HG02759 (cell line): ENCODE measurements around the gene LRRC3.
"Not testable (repeated sequence)": the region's sequence is repeated elsewhere in the genome, so short reads cannot be mapped to it uniquely, and the experiment has no call there.

Experiments used
- ATAC-seq: cut with Tn5 transposase; IDR thresholded peaks from one replicate; pipeline ENCODE4 v1.9.1; 2021; ENCODE audit warnings: mild to moderate bottlenecking, moderate library complexity; ENCODE audit not compliant: unreplicated experiment

The LRRC3 gene

DNA sequence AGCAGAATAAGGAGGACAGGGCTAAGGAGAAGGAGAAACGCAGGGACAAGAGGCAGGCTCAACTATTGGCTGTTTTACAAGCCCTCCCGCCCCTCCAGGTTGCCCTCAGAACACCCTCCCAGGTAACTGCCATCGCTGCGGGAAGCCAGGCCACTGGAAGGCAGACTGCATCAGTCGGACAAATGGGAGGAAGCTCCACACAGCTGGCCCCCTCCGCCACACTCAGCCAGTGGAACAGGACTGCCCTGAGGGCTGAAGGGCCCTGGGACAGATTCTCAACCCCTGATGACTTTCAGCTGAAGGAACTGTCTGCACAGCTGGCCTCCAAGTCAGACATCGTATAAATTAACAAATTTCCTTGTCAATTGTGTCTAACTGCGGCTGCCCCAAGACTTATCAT is 21.8 kb downstream of the LRRC3 start:
- no peak for ATAC-seq

DNA sequence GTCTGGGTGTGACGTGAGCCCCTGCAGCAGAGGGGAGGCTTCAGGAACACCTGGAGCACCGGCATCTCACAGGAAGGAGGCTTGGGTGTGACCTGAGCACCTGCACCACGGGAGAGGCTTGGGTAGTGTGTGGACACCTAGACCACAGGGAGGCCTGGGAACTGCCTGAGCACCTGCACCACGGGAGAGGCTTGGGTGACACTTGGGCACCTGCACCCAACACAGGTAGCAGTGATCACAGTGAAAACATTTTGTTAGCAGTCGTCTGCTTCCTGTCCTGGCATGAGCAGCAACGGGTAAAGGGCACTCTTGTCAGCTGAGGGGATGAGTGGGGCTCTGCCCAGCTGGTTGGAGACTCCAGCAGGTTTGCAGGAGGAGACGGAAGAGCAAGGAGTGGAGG is 22.4 kb downstream of the LRRC3 start:
- ATAC-seq = no peak

DNA sequence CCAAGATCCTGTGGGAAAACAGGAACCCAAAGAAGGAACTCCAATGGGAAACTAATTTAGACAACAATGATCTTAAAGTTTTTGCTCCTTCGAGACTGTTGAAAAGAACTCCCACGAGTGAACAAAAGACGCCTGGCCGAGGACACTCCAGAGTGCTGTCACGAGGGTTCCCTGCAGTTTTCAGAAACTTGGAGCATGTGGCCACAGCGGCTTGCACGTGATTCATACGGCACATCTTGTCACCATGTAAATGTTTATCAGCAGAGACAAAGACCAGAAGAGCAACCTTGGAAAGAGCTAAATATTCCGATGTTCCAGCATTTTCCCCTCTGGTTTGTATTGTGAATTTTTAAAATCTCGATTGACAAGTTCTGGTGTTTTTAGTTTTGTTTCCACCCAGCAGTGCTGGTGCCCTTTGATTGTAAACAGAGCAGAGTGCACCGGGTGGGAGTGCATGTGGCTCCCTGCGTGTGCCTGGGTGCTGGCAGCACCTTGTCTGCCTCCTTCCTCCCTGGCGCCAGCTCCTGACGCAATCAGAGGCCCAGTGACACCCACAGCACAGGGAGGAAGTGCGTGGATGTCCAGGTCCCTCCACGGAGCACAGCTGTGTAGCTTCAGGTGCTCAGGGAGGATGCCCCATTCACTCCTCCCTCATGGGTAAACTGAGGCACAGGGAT is 23.0 kb downstream of the LRRC3 start:
- no peak for ATAC-seq

DNA sequence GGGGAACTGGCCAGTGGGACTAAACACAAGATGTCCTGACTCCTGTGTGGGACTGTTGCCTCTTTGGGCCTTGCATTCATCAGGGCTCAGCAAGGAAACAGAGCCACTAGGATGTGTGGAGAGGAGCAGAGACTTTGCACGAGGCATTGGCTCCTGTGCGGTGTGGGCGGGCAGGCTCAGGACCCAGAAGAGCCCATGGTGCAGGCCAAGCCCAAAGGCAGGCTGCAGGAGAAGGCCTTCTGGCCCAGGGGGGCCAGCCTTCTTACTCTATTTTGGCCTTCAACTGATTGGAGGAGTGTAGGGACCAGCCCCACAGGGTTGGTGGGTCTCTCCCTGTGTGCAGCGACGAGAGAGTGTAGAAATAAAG is 23.5 kb downstream of the LRRC3 start:
- no peak for ATAC-seq

DNA sequence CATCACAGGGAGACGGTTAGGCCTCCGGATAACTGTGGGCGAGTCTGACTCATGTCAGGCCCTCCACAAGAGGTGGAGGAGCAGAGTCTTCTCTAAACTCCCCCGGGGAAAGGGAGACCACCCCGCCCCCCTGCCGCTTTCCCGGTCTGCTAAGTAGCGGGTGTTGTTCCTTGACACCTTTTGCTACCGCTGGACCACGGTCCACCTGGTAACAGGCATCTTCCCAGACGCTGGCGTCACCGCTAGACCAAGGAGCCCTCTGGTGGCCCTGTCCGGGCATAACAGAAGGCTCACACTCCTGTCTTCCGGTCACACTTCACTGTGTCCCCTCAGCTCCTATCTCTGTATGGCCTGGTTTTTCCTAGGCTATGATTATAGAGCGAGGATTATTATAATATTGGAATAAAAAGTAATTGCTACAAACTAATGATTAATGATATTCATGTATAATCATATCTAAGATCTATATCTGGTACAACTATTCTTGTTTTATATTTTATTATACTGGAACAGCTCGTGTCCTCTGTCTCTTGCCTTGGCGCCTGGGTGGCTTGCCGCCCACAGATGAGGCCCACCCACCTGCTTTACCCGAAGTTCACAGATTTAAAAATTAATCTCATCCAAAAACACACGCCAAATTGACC is 24.4 kb downstream of the LRRC3 start:
- ATAC-seq = not testable (repeated sequence)

DNA sequence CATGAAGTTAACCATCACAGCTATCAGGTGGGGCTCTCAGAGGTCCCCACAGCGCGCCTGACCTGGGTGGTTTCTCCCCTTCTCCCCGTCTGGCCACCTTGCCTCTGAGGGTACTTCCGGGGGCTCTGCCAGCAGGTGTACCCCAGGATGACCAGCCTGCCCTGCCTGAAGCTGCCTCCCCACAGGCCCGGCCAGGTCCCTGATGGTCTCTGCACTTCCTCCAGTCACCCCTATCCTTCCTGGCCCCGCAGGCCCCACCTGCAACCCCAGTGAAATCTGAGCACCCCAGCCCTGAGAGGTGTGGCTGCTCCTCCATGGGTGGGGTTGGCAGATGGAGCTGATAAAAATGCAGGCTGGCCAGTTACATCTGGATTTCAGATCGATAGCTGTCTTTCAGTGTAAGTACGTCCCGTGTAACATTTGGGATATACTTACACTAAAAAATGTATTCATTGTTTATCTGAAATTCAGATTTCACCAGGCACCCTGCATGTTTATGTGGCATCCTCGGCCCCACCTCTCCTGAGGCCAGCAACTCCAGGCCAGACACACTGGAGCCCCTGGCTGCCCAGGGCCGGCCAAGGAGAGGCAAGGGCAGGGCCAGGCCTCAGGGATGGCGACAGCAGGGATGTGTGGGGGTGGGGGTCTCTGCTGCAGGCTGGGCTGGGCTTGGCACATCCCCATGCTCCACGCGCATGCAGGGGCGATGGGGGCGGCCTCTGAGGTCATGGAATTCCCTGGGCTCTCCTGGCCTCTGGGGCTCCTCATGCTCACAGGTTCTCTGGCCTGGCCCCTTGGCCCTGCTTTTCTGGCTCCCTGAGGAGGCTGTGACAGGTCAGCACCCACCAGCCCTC is 25.1 kb downstream of the LRRC3 start:
- no peak for ATAC-seq

DNA sequence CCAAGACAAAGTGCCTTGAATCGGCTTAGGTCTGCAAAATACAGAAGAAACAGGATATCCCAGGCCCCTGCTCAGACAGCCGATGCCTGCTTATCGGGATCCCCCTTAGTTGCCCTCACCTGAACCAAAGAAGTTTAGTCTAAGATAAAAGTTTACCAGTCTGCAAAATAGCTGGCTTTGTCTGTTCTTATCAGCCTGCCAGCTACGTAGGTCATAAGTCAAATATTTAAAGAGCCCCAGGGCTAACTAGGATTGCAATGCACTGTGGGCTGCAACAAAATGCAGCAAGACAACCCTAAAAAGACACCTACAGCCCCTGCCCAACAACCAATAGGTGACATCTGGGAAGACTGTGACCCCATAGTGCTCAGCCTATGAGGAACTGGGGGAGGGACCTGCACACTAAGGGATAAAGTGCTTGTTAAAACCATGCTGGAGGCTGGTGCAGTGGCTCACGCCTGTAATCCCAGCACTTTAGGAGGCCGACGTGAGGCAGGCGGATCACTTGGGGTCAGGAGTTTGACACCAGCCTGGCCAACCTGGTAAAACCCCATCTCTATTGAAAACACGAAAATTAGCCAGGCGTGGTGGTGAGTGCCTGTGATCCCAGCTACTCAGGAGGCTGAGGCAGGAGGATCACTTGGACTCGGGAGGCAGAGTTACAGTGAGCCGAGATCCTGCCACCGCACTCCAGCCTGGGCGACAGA is 27.4 kb downstream of the LRRC3 start:
- no peak for ATAC-seq

DNA sequence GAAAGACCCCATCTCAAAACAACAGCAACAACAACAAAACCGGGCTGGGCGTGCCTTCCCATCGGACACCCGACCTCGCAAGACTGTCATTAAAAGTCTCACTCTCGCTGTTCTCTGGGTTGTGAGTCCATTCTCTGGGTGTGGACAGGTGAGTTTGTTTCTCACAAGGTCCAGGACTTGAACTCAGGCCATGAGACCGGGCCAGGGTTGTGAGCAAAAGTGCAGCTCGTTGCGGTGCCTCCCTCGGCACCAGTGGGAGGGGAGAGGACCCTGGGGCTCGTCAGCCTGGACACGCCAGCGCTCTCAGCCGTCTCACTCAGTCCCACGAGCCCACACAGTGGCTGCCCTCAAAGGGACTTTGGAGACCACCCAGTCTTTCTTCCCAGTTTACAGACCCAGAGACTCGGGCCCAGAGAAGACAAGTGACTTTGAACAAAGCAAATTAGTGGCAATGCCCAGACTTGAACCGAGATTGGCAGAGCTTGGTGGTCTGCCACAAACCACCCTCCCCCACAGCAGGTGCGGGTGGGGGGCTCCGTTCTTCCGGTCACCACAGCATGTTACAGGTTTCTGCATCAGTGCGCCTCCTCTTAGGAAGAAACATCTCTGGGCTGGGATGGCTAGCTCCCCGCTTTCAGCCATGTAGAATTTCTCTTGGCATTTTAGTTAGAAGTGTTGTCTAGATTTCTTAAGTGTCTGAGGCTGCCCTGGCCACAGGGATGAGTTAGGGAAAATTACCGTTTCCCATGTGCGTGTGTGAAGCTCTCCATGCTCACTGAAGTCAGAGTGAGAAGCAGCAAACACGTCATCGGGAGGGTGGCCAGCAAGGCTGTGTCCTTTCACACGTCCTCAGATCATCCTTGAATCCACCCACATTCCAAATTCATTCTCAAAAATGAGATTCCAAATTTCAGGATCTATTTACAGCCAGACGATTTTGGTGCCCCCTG is 28.3 kb downstream of the LRRC3 start:
- no peak for ATAC-seq

DNA sequence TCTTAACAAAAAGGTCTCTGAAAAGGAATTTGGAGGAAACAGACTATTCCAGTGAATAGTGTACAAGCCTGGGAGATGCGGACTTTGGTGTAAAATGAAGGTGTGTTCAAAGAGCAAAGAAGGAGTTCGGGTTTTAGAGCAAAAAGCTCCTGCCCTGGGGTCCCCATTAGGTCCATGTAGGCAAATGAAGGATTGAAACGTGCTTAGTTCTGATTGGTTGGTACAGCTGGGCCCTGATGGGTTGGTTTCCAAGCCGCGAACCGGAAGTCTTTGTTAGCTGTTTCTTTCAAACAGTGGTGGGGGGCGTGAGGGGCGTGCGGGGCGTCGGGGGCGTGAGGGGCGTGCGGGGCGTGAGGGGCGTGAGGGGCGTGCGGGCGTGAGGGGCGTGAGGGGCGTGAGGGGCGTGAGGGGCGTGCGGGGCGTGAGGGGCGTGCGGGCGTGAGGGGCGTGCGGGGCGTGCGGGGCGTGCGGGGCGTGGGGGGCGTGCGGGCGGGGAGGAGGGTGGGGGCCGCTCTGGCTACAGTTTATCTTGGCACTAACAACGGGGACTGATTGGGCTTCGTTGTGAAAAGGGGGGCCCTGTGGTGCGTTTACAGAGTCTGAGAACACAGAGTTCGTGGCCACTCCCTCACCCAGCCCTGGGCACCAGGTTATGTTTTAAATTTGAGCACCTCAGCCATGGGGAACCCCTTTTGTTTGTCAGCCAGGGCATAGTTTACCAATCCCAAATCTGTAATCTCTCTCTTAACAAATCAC is 29.4 kb downstream of the LRRC3 start:
- ATAC-seq = no peak

DNA sequence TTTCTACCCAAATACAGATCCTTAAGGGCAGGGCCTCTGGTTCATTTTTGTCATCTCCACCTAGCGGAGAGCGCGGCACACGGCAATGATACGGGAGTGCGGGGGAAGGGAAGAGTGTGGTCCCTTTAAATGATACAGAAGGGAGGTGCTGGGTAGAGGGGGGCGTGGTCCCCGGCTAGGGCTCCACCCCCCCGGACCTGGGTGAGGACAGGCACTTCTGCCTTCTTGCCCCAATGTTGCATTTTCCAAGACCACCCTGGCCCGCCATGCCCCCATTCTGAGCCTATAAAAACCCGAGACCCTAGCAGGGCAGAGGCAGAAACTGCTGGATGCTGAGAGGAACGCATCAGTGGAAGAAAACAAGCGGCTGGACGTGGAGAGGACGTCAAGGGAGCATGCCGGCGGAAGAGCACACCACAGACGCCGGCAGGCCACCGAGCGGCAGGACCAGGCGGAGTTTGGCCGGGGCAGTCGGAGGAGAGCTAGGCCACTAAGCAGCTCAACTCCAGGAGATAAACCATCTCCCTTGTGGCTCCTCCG is 30.0 kb downstream of the LRRC3 start:
- ATAC-seq = no peak

DNA sequence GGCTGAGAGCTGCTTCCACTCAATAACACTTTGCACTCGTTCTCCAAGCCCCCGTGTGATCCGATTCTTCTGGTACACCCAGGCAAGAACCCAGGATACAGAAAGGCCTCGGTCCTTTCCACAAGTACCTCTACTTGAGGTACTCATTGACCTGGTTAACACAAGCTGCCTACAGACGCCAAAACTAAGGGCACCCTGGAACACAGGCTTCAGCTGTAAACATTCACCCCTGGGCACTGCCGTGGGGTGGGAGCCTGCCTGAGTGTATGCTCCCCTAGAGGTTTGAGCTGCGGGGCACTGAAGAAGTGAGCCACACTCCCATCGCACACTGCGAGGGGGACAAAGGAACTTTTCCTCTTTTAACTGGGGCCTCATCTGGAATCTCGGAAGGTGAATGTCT is 30.5 kb downstream of the LRRC3 start:
- ATAC-seq = no peak

DNA sequence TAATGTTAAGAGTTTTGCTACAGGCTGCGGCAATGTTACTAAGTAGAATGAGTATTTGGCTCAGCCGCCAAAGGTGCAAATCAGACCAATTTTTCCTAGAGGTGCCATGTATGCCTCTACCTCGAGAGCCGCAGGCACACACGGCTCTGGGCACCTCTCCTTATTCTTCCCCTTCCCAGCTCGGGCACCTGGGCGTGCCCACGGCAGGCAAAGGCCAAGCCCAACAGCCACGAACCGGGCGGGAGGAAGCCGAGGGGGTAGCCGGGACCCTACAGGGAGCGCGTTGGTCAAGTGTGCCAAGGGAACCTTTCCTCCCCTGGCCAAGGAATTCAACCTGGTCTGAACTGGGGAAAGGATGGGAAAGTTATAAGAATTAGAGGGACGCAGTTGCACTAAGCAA is 31.0 kb downstream of the LRRC3 start:
- no peak for ATAC-seq

DNA sequence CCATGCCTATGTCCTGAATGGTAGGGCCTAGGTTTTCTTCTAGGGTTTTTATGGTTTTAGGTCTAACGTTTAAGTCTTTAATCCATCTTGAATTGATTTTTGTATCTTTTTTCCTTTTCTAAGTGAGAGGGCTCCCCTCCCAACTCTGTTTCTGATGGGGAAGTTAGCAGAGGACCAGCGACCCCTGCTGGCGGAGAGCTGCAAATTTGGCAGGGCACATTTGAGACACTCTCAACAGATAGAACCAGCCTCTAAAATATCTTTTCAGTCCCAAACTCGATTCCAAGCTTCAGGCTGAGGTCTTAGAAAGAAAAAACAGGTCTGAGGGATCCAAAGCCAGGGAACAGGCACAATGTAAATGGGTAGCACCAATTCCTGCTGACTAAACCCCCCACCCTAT is 32.5 kb downstream of the LRRC3 start:
- no peak for ATAC-seq

DNA sequence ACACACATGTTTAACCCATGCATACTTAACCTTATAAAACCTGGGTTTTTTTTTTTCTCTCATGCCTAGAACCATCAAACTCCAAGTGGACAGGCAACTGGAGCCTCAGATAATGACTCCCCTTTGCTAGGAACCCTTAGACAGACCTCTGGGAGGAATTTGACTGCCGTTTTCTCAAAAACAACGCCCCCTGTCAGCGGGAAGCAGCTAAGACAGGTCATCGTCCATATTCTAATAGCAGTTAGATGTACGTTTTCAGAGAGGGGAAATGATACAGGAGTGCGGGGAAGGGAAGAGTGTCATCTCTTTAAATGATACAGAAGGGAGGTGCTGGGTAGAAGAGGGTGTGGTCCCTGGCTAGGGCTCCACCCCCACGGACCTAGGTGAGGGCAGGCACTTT is 34.7 kb downstream of the LRRC3 start:
- ATAC-seq = no peak

DNA sequence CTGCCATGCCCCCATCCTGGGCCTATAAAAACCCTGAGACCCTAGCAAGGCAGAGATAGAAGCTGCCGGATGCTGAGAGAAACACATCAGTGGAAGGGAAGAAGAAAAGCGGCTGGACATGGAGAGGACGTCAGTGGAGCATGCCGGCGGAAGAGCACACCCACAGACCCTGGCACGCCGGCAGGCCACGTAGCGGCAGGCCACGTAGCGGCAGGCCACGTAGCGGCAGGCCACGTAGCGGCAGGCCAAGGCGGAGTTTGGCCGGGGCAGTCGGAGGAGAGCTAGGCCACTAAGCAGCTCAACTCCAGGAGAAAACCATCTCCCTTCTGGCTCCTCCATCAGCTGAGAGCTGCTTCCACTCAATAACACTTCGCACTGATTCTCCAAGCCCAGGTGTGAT is 35.1 kb downstream of the LRRC3 start:
- no peak for ATAC-seq

DNA sequence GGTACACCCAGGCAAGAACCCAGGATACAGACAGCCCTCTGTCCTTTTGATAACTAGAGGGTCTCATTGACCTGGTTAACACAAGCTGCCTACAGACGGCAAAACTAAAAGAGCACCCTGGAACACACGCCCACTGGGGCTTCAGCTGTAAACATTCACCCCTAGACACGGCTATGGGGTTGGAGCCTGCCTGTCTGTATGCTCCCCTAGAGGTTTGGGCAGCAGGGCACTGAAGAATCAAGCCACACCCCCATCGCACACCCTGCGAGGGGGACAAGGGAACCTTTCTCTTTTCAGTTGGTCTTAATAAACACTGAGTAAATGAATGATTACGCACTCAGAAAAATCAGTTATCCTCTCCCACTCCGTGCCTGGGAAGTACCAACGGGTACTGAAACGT is 35.5 kb downstream of the LRRC3 start:
- ATAC-seq = no peak

DNA sequence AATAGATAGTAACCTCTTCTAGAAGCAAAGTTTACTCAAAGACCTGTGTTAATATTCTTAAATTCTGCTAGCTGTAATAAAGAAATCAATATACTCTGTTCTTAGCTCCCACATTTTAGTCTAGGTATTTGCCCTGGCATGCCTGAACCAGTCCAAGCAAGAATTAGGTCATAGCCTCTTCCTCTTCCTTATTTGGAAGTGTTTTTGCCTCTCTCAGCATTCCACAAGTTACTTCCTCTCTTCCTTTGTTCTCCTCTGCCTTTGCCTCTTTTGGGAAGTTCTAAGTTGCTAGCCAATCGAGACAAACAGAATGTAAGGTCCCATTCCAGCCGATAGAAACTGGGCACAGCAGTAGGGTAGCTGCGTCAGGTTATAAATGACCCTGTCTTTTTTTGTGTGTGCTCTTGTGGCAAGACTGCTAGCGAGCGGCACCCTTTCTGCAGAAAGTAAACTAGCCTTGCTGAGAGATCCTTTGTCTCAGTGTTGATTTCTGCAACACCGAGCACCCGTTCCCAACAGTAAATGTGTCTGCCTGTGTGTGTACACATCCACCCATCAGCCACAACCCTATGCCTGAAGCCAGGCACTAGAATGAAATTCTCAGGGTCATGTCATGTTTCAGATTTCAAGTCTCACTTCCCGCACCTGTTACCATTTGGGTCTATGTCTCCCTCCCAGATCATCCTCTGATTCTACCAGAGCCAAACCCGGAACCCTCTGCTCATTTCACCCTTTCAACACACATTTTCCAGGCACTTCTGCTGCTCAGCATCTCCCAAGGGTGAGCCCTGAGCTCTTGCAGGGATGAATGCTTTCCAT is 37.5 kb downstream of the LRRC3 start:
- ATAC-seq = no peak

DNA sequence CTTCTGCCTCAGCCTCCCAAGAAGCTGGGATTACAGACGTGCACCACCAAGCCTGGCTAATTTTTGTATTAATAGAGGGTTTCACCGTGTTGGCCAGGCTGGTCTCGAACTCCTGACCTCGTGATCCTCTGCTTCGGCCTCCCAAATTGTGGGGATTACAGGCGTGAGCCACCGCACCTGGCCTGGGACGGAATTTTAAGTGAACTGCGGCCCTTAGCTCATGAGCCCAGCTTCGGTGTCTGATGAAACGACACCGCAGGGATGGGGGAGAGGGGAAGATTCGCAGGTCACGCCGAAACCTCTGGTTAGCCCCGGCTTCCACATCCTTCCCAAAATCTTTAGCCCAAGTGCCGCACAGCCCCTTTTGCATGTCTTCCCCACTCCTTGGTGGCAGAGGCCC is 39.1 kb downstream of the LRRC3 start:
- ATAC-seq = no peak

DNA sequence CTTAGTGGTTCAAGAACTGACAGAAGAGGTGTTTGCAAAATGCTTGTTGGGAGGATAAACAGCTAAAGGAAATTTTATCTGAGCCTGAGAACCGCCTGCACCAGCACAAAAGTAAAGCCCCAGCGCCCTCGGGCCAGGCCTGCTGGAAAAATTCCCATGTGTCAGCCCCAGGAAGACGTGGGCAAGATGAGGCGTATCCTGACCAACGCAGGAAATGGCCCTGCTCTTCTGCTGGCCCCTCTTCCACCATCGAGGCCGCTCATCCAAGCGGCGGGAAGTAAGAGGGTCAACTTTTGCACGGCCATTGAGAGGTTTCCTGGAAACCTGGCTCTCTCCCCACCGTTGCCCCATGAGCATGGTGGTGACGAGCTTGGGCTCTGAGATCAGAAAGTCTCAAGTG is 39.6 kb downstream of the LRRC3 start:
- no peak for ATAC-seq
